Measurements from ENCODE around the gene DLX4.

The DLX4 gene

GRCh38 chr17:49995055-49995738 is 26.2 kb downstream of the DLX4 start, which contains the start of gene DLX3:
TSS of gene DLX3 (minus strand) at chr17:49995224. CDS start at chr17:49994998, 226 bp downstream.
- TF ChIP-seq, protein P1, sequence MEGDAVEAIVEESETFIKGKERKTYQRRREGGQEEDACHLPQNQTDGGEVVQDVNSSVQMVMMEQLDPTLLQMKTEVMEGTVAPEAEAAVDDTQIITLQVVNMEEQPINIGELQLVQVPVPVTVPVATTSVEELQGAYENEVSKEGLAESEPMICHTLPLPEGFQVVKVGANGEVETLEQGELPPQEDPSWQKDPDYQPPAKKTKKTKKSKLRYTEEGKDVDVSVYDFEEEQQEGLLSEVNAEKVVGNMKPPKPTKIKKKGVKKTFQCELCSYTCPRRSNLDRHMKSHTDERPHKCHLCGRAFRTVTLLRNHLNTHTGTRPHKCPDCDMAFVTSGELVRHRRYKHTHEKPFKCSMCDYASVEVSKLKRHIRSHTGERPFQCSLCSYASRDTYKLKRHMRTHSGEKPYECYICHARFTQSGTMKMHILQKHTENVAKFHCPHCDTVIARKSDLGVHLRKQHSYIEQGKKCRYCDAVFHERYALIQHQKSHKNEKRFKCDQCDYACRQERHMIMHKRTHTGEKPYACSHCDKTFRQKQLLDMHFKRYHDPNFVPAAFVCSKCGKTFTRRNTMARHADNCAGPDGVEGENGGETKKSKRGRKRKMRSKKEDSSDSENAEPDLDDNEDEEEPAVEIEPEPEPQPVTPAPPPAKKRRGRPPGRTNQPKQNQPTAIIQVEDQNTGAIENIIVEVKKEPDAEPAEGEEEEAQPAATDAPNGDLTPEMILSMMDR (IDR thresholded peaks at IDR 0.05; ENCODE audit: insufficient read depth, low read depth, low read length, missing control alignments): no peak
- peak within 1 kb of the TSS; percentile 66 for H3K4me3 ChIP-seq (ENCODE audit: low read length)
- DNase-seq (ENCODE audit: low read depth): peak; percentile 89

- DNase-seq (ENCODE audit: low read depth): no peak
- no peak overlapping the region for H3K4me3 ChIP-seq (ENCODE audit: low read length)
These were observed 27.1 kb downstream of the DLX4 start for GRCh38 chr17:49996121-49996494.

DNA sequence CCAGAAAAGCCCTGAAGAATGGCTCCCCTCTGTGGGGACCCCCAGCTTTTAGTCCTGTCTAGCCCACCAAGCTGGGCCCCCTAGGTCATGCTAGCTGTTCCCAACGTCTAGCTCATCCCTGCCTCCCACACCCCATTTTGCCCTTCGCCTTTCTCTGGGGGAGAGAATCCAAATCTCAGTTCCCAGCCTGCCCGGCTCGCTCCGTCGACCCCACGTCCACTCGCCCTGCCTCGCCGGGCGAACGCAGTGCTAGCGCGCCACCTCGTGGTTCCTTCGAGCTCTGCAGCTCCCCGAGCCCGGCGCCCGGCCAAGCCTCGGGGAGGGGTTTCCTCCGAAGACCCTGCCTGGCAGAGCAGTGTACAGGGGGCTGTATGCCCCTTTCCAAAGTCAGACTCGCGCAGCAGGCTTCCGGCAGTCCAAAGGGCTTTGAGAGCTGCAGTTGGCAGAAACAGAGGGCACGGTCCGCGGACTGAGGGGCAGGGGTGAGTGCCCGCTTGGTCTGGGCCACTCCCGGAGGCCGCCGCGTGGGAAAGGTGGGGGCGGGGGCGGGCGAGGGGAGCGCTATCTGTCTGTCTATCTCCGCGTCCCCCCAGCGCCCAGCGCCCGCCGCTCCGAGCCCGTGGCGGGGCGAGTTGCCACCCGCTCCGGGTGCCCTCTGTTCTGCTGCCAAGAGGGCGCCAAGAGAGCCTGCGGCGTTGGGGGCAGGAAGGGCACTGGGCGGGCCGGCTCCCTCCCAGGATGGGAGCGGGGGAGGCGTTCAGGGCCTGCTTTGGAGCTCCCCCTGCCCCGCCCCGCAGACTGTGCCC is 27.7 kb downstream of the DLX4 start:
- TF ChIP-seq, protein P1 (IDR thresholded peaks at IDR 0.05; ENCODE audit: insufficient read depth, low read depth, low read length, missing control alignments): peak; percentile 86
- no peak for DNase-seq (ENCODE audit: low read depth)
- peak overlapping the region; percentile 43 for H3K4me3 ChIP-seq (ENCODE audit: low read length)

More at GRCh38 chr17:49996121-49996494, 27.1 kb downstream of the DLX4 start:
- TF ChIP-seq, protein P1 (IDR thresholded peaks at IDR 0.05; ENCODE audit: insufficient read depth, low read depth, low read length, missing control alignments): no peak

- no peak overlapping the region for H3K4me3 ChIP-seq (ENCODE audit: low read length)
- no peak for DNase-seq (ENCODE audit: low read depth)
- TF ChIP-seq, protein P1 (IDR thresholded peaks at IDR 0.05; ENCODE audit: insufficient read depth, low read depth, low read length, missing control alignments): no peak
These were observed 28.3 kb downstream of the DLX4 start for GRCh38 chr17:49997301-49997650.

GRCh38 chr17:49997773-49998703 is 29.0 kb downstream of the DLX4 start:
- no peak overlapping the region for H3K4me3 ChIP-seq (ENCODE audit: low read length)
- TF ChIP-seq, protein P1 (IDR thresholded peaks at IDR 0.05; ENCODE audit: insufficient read depth, low read depth, low read length, missing control alignments): peak; percentile 93
- peak; percentile 88 for DNase-seq (ENCODE audit: low read depth)

GRCh38 chr17:49998836-49999511 is 30.0 kb downstream of the DLX4 start:
- no peak for DNase-seq (ENCODE audit: low read depth)
- TF ChIP-seq, protein P1 (IDR thresholded peaks at IDR 0.05; ENCODE audit: insufficient read depth, low read depth, low read length, missing control alignments): no peak
- no peak overlapping the region for H3K4me3 ChIP-seq (ENCODE audit: low read length)
